ENCODE results near the gene HNRNPLL.

The HNRNPLL gene

GRCh38 chr2:38600242-38600891, 2.4 kb downstream of the HNRNPLL start (continued):
- TF ChIP-seq, protein P1, sequence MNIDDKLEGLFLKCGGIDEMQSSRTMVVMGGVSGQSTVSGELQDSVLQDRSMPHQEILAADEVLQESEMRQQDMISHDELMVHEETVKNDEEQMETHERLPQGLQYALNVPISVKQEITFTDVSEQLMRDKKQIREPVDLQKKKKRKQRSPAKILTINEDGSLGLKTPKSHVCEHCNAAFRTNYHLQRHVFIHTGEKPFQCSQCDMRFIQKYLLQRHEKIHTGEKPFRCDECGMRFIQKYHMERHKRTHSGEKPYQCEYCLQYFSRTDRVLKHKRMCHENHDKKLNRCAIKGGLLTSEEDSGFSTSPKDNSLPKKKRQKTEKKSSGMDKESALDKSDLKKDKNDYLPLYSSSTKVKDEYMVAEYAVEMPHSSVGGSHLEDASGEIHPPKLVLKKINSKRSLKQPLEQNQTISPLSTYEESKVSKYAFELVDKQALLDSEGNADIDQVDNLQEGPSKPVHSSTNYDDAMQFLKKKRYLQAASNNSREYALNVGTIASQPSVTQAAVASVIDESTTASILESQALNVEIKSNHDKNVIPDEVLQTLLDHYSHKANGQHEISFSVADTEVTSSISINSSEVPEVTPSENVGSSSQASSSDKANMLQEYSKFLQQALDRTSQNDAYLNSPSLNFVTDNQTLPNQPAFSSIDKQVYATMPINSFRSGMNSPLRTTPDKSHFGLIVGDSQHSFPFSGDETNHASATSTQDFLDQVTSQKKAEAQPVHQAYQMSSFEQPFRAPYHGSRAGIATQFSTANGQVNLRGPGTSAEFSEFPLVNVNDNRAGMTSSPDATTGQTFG (tag by site-specific recombination; IDR thresholded peaks at IDR 0.05; ENCODE audit: borderline replicate concordance): no peak
- TF ChIP-seq ZNF658 (tag by site-specific recombination; IDR thresholded peaks at IDR 0.05) (no peak), ZNF670 (tag by site-specific recombination; IDR thresholded peaks at IDR 0.05; ENCODE audit: low read depth) (no peak), ZNF843 (tag by site-specific recombination; IDR thresholded peaks at IDR 0.05) (no peak), ZNF530 (tag by site-specific recombination; IDR thresholded peaks at IDR 0.05; ENCODE audit: low read depth) (no peak), YY1 (tag by site-specific recombination; IDR thresholded peaks at IDR 0.05) (no peak), ZNF777 (tag by site-specific recombination; IDR thresholded peaks at IDR 0.05; ENCODE audit: borderline replicate concordance) (no peak), ZNF16 (tag by site-specific recombination; IDR thresholded peaks at IDR 0.05; ENCODE audit: low read depth) (no peak), ZNF558 (tag by site-specific recombination; IDR thresholded peaks at IDR 0.05) (no peak), ZNF837 (tag by site-specific recombination; IDR thresholded peaks at IDR 0.05) (no peak), ZFP41 (tag by site-specific recombination; IDR thresholded peaks at IDR 0.05; ENCODE audit: borderline replicate concordance) (no peak), HIC1 (tag by site-specific recombination; IDR thresholded peaks at IDR 0.05) (no peak), ZBTB11 (tag by site-specific recombination; conservative IDR thresholded peaks at IDR 0.05; ENCODE audit: low read depth) (no peak), OVOL3 (tag by site-specific recombination; IDR thresholded peaks at IDR 0.05) (no peak), IKZF3 (tag by site-specific recombination; IDR thresholded peaks at IDR 0.05) (no peak), MYNN (tag by site-specific recombination; IDR thresholded peaks at IDR 0.05; ENCODE audit: borderline replicate concordance) (no peak), HOXA7 (CRISPR knock-in tag; IDR thresholded peaks at IDR 0.05; ENCODE audit: borderline replicate concordance) (no peak)
- TF ChIP-seq, protein P2, sequence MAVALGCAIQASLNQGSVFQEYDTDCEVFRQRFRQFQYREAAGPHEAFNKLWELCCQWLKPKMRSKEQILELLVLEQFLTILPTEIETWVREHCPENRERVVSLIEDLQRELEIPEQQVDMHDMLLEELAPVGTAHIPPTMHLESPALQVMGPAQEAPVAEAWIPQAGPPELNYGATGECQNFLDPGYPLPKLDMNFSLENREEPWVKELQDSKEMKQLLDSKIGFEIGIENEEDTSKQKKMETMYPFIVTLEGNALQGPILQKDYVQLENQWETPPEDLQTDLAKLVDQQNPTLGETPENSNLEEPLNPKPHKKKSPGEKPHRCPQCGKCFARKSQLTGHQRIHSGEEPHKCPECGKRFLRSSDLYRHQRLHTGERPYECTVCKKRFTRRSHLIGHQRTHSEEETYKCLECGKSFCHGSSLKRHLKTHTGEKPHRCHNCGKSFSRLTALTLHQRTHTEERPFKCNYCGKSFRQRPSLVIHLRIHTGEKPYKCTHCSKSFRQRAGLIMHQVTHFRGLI (tag by site-specific recombination; IDR thresholded peaks at IDR 0.05): no peak
- TF ChIP-seq, protein P3, sequence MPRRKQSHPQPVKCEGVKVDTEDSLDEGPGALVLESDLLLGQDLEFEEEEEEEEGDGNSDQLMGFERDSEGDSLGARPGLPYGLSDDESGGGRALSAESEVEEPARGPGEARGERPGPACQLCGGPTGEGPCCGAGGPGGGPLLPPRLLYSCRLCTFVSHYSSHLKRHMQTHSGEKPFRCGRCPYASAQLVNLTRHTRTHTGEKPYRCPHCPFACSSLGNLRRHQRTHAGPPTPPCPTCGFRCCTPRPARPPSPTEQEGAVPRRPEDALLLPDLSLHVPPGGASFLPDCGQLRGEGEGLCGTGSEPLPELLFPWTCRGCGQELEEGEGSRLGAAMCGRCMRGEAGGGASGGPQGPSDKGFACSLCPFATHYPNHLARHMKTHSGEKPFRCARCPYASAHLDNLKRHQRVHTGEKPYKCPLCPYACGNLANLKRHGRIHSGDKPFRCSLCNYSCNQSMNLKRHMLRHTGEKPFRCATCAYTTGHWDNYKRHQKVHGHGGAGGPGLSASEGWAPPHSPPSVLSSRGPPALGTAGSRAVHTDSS (tag by site-specific recombination; IDR thresholded peaks at IDR 0.05): no peak

Data from HEK293 (cell line).